Measurements from ENCODE around the gene DGKD.

DNA sequence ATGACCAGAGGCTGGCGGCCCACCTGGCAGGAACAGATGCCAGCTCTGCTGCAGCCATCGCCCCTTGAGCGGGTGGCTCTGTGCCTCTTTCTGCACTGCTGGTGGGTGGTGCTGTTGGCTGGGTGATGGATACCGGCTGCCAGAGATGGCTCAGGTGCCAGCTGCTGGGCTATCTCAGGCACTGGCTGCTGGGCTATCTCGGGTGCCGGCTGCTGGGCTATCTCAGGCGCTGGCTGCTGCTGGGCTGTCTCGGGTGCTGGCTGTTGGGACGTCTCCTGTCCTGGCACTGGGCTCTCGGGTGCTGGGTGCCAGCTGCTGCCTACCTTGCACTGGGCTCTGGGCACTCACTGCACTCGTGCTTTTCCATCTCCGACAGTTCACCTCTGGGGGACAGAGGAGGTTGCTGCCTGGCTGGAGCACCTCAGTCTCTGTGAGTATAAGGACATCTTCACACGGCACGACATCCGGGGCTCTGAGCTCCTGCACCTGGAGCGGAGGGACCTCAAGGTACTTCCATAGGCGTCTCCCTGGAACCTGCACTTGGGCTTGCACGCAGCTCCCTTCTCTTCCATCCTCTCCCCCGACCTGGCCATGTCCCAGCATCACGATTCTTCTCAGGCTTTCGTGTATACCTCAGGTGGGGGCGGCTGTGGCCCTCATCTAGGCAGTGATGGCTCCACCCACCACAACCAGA, 113.9 kb downstream of the DGKD start:
- TF ChIP-seq EZH2 (IDR thresholded peaks at IDR 0.05; ENCODE audit: borderline replicate concordance, low read depth, low read length, severe bottlenecking), result no peak
- TF ChIP-seq, protein P1, sequence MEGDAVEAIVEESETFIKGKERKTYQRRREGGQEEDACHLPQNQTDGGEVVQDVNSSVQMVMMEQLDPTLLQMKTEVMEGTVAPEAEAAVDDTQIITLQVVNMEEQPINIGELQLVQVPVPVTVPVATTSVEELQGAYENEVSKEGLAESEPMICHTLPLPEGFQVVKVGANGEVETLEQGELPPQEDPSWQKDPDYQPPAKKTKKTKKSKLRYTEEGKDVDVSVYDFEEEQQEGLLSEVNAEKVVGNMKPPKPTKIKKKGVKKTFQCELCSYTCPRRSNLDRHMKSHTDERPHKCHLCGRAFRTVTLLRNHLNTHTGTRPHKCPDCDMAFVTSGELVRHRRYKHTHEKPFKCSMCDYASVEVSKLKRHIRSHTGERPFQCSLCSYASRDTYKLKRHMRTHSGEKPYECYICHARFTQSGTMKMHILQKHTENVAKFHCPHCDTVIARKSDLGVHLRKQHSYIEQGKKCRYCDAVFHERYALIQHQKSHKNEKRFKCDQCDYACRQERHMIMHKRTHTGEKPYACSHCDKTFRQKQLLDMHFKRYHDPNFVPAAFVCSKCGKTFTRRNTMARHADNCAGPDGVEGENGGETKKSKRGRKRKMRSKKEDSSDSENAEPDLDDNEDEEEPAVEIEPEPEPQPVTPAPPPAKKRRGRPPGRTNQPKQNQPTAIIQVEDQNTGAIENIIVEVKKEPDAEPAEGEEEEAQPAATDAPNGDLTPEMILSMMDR (IDR thresholded peaks at IDR 0.05; ENCODE audit: borderline replicate concordance, extremely low read depth, low read length, poor library complexity, severe bottlenecking), result no peak
